H9 (cell line): ENCODE results near the gene NECAB2. TPM values are rescaled to one million over a fixed set of nuclear protein-coding genes. Genes with fewer than 3 reads are reported as not detected.

Experiments
- DNase-seq: peaks from one replicate; pipeline ENCODE4 v3.0.0-alpha.2; 2017
- H2AFZ ChIP-seq: one replicate; pipeline ENCODE4 v1.6.1; 2013; ENCODE audit warnings: mild to moderate bottlenecking, low read length, control low read depth, moderate library complexity
- H2AK5ac ChIP-seq: 2 replicates; pipeline ENCODE4 v1.6.1; 2013; ENCODE audit warnings: low read length, control low read depth, mixed read lengths; ENCODE audit not compliant: insufficient read length
- H2BK120ac ChIP-seq: one replicate; pipeline ENCODE4 v1.6.1; 2013; ENCODE audit warnings: low read depth, mild to moderate bottlenecking, low read length, control low read depth, inconsistent platforms; ENCODE audit not compliant: poor library complexity, severe bottlenecking
- H2BK12ac ChIP-seq: 2 replicates; pipeline ENCODE4 v1.6.1; 2013; ENCODE audit warnings: low read length, control low read depth, mixed read lengths, low read depth; ENCODE audit not compliant: insufficient read length
- H2BK15ac ChIP-seq: 2 replicates; pipeline ENCODE4 v1.6.1; 2013; ENCODE audit warnings: low read depth, low read length, control low read depth
- H2BK20ac ChIP-seq: one replicate; pipeline ENCODE4 v1.6.1; 2013; ENCODE audit warnings: low read depth, mild to moderate bottlenecking, low read length, control low read depth, inconsistent platforms; ENCODE audit not compliant: poor library complexity, severe bottlenecking
- H2BK5ac ChIP-seq: 2 replicates; pipeline ENCODE4 v1.6.1; 2013; ENCODE audit warnings: low read length, control low read depth, mixed read lengths; ENCODE audit not compliant: insufficient read length
- H3K14ac ChIP-seq: 2 replicates; pipeline ENCODE4 v1.6.1; 2013; ENCODE audit warnings: low read length, control low read depth; ENCODE audit not compliant: insufficient read depth
- H3K18ac ChIP-seq: 2 replicates; pipeline ENCODE4 v1.6.1; 2013; ENCODE audit warnings: low read depth, mild to moderate bottlenecking, mixed read lengths, low read length, control low read depth; ENCODE audit not compliant: insufficient read length
- H3K23ac ChIP-seq: 2 replicates; pipeline ENCODE4 v1.6.1; 2013; ENCODE audit warnings: low read length, control low read depth, mixed read lengths, low read depth; ENCODE audit not compliant: insufficient read length
- H3K23me2 ChIP-seq: 2 replicates; pipeline ENCODE4 v1.6.1; 2013; ENCODE audit warnings: low read depth, mild to moderate bottlenecking, mixed read lengths, low read length, control low read depth; ENCODE audit not compliant: insufficient read length, poor library complexity, severe bottlenecking
- H3K27ac ChIP-seq: 2 replicates; pipeline ENCODE4 v1.5.1; 2013; ENCODE audit warnings: low read length, control low read depth, mixed read lengths, low read depth; ENCODE audit not compliant: insufficient read length
- H3K27me3 ChIP-seq: 2 replicates; pipeline ENCODE4 v1.6.1; 2013; ENCODE audit warnings: low read length, control low read depth, inconsistent platforms; ENCODE audit not compliant: insufficient read depth
- H3K4ac ChIP-seq: 2 replicates; pipeline ENCODE4 v1.6.1; 2013; ENCODE audit warnings: low read depth, mild to moderate bottlenecking, control low read depth, inconsistent platforms, low read length, moderate library complexity
- H3K4me1 ChIP-seq: 2 replicates; pipeline ENCODE4 v1.6.1; 2013; ENCODE audit warnings: low read length, control low read depth, inconsistent platforms; ENCODE audit not compliant: insufficient read depth
- H3K4me2 ChIP-seq: 2 replicates; pipeline ENCODE4 v1.6.1; 2013; ENCODE audit warnings: low read length, control low read depth, mixed read lengths; ENCODE audit not compliant: insufficient read length, insufficient read depth
- H3K56ac ChIP-seq: 2 replicates; pipeline ENCODE4 v1.6.1; 2013; ENCODE audit warnings: low read depth, mild to moderate bottlenecking, mixed read lengths, low read length, control low read depth; ENCODE audit not compliant: insufficient read length
- H3K79me1 ChIP-seq: 2 replicates; pipeline ENCODE4 v1.6.1; 2013; ENCODE audit warnings: low read depth, mild to moderate bottlenecking, moderate library complexity, low read length, control low read depth, inconsistent platforms; ENCODE audit not compliant: insufficient read depth, poor library complexity, severe bottlenecking
- H3K79me2 ChIP-seq: 2 replicates; pipeline ENCODE4 v1.6.1; 2013; ENCODE audit warnings: low read length, control low read depth, inconsistent platforms; ENCODE audit not compliant: insufficient read depth
- H3K9ac ChIP-seq: 2 replicates; pipeline ENCODE4 v1.6.1; 2013; ENCODE audit warnings: low read length, control low read depth, mixed read lengths; ENCODE audit not compliant: insufficient read length; ENCODE audit errors: extremely low read depth
- H3K9me3 ChIP-seq: one replicate; pipeline ENCODE4 v1.6.1; 2013; ENCODE audit warnings: low read depth, low read length, inconsistent platforms; ENCODE audit not compliant: control insufficient read depth
- H3T11ph ChIP-seq: one replicate; pipeline ENCODE4 v1.6.1; 2013; ENCODE audit warnings: mild to moderate bottlenecking, low read length, control low read depth, inconsistent platforms
- H4K20me1 ChIP-seq: one replicate; pipeline ENCODE4 v1.6.1; 2013; ENCODE audit not compliant: control insufficient read depth, insufficient read length, insufficient read depth
- H4K5ac ChIP-seq: 2 replicates; pipeline ENCODE4 v1.6.1; 2013; ENCODE audit warnings: low read depth, mild to moderate bottlenecking, mixed read lengths, low read length, control low read depth; ENCODE audit not compliant: insufficient read length
- H4K8ac ChIP-seq: replicated peaks from 2 replicates; pipeline ENCODE4 v1.6.1; 2013; ENCODE audit warnings: low read length, control low read depth, mixed read lengths, low read depth; ENCODE audit not compliant: insufficient read length
- H4K91ac ChIP-seq: 2 replicates; pipeline ENCODE4 v1.6.1; 2013; ENCODE audit warnings: low read depth, mild to moderate bottlenecking, moderate library complexity, mixed read lengths, low read length, control low read depth; ENCODE audit not compliant: insufficient read length
- H3K27ac Mint-ChIP-seq, 3 experiments: 2 replicates in 2 of 3; 3 replicates in 1 of 3; pipeline ENCODE4 v1.8.0; 2020 to 2021; ENCODE audit warnings: mixed read lengths in 3 of 3, mild to moderate bottlenecking in 1 of 3, moderate library complexity in 1 of 3
- H3K27me3 Mint-ChIP-seq: 2 replicates; pipeline ENCODE4 v1.8.0; 2021; ENCODE audit warnings: low read depth, mild to moderate bottlenecking, moderate library complexity, mixed read lengths
- H3K36me3 Mint-ChIP-seq, 3 experiments: 2 replicates in 2 of 3; 3 replicates in 1 of 3; pipeline ENCODE4 v1.8.0; 2020 to 2021; ENCODE audit warnings: low read depth in 3 of 3, mixed read lengths in 3 of 3; ENCODE audit not compliant: insufficient read depth in 1 of 3
- H3K4me1 Mint-ChIP-seq, 2 experiments: 2 replicates each; pipeline ENCODE4 v1.8.0; 2020; ENCODE audit warnings: mixed read lengths in 2 of 2
- H3K4me3 Mint-ChIP-seq, 2 experiments: 2 replicates in 1 of 2; 3 replicates in 1 of 2; pipeline ENCODE4 v1.8.0; 2020 to 2021; ENCODE audit warnings: mild to moderate bottlenecking in 2 of 2, mixed read lengths in 2 of 2, moderate library complexity in 1 of 2
- H3K9me3 Mint-ChIP-seq, 2 experiments: 2 replicates in 1 of 2; 3 replicates in 1 of 2; pipeline ENCODE4 v1.8.0; 2020; ENCODE audit warnings: mild to moderate bottlenecking in 2 of 2, mixed read lengths in 2 of 2, moderate library complexity in 1 of 2
- CTCF ChIP-seq: fragments of 200-600 bp; sonication (generic); conservative IDR thresholded peaks from 3 replicates; pipeline ENCODE4 v1.8.0; 2021; ENCODE audit warnings: antibody characterized with exemption, mild to moderate bottlenecking
- WGBS: extraction: QIAGEN DNeasy Blood & Tissue Kit; methylation state at CpG from one replicate; pipeline ENCODE4 v1.1.7; 2013; ENCODE audit warnings: missing lambda C conversion rate, low lambda C conversion rate, mixed read lengths; ENCODE audit not compliant: insufficient read length; ENCODE audit errors: extremely low coverage; 5-methylcytosine and 5-hydroxymethylcytosine counted together
- total RNA-seq: library from RNA; stranded (reverse); gene quantifications from 2 replicates; pipeline ENCODE4 v1.2.1, GENCODE V29; 2021

Gene NECAB2
- total RNA-seq, 1 experiment from 2014 or later, result 12.6 TPM

DNA sequence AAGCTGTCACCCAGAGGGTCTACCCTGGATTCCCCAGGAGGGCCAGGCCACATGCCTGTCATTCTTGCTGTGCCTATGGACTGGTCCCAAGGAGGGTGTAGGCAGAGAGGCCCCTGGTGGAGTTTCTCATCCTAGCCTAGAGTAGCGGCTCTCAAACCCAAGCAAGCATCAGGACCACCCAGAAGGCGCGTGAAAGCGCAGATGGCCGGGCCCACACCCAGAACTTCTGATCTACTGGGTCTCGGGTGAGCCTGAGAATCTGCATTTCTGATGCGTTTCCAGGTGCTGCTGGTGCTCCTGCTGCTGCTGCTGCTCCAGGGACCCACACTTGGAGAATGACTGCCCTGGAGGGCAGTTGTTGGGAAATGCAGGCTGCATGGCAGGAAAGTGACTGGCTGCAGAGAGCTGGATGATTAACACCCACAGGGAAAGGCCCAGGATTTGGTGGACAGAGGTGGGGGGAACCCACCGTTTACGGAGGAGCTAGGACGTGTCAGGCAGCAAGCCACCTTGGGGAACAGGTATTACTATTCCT, 24.5 kb upstream of the NECAB2 start:
- Mint-ChIP-seq H3K27me3 (peaks cover 5% of the 10 kb centered on the region), H3K27ac (no peak overlapping the region), H3K4me1 (peaks cover 5 to 16% of the 10 kb centered on the region in 2 experiments), H3K36me3 (peaks cover 0 to 6% (median 5%) of the 10 kb centered on the region in 3 experiments; a peak in 3 of 7 replicates), H3K4me3 (no peak overlapping the region), H3K9me3 (no peaks in the 10 kb centered on the region)
- Histone ChIP-seq H4K8ac (no peak overlapping the region), H3K4ac (no peak overlapping the region), H3K9me3 (no peaks in the 10 kb centered on the region), H3K23me2 (no peaks in the 10 kb centered on the region), H3K79me2 (no peaks in the 10 kb centered on the region), H3K27ac (no peak overlapping the region), H2AK5ac (no peak overlapping the region), H2AFZ (no peak overlapping the region), H3K56ac (no peak overlapping the region), H2BK12ac (no peak overlapping the region), H2BK20ac (no peak overlapping the region), H3K14ac (no peak overlapping the region; the same call in 1 of the 2 replicates), H3K27me3 (no peaks in the 10 kb centered on the region), H2BK120ac (no peak overlapping the region), H3K18ac (no peak overlapping the region), H4K20me1 (no peaks in the 10 kb centered on the region), H2BK15ac (no peak overlapping the region), H2BK5ac (no peak overlapping the region), H3K79me1 (no peaks in the 10 kb centered on the region), H3K4me2 (no peak overlapping the region), H3T11ph (no peak overlapping the region), H3K23ac (no peak overlapping the region), H4K5ac (no peak overlapping the region), H4K91ac (no peak overlapping the region), H3K9ac (no peak overlapping the region), H3K4me1 (no peaks in the 10 kb centered on the region)
- WGBS, result no CpG with 5 or more reads among the region's 10 CpGs
- DNase-seq, result no peak
- no peak for TF ChIP-seq CTCF
